ENCODE measurements around the gene STX19.

GRCh38 chr3:93981649-93982048 lies 46.7 kb downstream of the STX19 start:
- TF ChIP-seq CTCF (IDR thresholded peaks at IDR 0.05) (no peak), EZH2 (IDR thresholded peaks at IDR 0.05; ENCODE audit: borderline replicate concordance, insufficient read depth, low read depth, low read length, poor library complexity, severe bottlenecking) (no peak)
